ENCODE measurements around the gene USP12. TPM values are rescaled to one million over a fixed set of nuclear protein-coding genes. Genes with fewer than 3 reads are reported as not detected.

Gene USP12
- total RNA-seq, 2 donors from 2014 or later, result 11.6 to 23.0 TPM

DNA sequence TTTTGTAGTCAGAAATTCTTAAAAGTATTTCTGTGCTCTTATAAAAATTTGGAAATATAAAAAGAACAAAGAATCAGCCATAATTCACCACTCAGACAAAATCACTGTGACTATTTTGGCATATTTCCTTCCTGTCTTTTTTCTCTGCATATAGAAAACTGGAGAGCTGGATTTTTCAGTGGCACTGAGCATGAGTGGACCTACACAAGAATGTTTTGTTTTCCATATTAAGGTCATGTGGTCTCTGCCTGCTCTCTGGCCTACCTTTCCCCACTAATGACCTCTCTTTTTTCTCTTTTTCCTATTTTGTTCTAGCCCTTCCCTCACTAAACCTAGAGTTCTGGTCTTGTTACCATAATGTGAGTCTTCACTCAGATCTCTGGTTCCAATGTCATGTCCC, 17.6 kb upstream of the USP12 start:
- Histone ChIP-seq H3K4me3 (no peak overlapping the region), H3K9me3 (no peaks in the 10 kb centered on the region), H3K27me3 (no peaks in the 10 kb centered on the region), H3K4me1 (no peaks in the 10 kb centered on the region), H3K36me3 (no peaks in the 10 kb centered on the region), H3K27ac (no peak overlapping the region)
- DNase-seq (ENCODE audit: low spot score), result no peak
- TF ChIP-seq, protein P1, sequence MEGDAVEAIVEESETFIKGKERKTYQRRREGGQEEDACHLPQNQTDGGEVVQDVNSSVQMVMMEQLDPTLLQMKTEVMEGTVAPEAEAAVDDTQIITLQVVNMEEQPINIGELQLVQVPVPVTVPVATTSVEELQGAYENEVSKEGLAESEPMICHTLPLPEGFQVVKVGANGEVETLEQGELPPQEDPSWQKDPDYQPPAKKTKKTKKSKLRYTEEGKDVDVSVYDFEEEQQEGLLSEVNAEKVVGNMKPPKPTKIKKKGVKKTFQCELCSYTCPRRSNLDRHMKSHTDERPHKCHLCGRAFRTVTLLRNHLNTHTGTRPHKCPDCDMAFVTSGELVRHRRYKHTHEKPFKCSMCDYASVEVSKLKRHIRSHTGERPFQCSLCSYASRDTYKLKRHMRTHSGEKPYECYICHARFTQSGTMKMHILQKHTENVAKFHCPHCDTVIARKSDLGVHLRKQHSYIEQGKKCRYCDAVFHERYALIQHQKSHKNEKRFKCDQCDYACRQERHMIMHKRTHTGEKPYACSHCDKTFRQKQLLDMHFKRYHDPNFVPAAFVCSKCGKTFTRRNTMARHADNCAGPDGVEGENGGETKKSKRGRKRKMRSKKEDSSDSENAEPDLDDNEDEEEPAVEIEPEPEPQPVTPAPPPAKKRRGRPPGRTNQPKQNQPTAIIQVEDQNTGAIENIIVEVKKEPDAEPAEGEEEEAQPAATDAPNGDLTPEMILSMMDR (IDR thresholded peaks at IDR 0.05), result no peak

DNA sequence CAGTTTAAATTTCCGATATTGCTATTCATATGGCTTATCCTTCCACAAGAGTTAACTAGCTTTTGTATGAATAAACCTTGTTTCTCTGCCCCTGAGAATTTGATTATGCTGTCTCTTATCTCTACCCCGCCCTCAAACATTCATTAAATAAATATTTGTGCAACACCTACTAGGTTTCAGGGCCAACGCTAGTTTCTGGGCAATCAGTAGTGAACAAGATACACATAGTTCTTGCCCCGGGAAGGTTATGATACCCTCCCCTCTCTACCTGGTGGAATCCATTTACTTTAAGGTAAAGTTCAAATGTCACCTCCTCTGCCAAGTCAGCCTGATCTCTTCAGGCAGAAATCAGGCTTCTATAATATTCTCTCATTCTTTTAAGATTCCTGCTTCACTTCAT, 16.6 kb upstream of the USP12 start:
- TF ChIP-seq, protein P1 (IDR thresholded peaks at IDR 0.05), result no peak
- H3K27me3 ChIP-seq, result no peaks in the 10 kb centered on the region
- H3K36me3 ChIP-seq, result no peaks in the 10 kb centered on the region
- no peak for DNase-seq (ENCODE audit: low spot score)
- H3K9me3 ChIP-seq, result no peaks in the 10 kb centered on the region
- H3K4me3 ChIP-seq, result no peak overlapping the region
- no peak overlapping the region for H3K27ac ChIP-seq
- no peaks in the 10 kb centered on the region for H3K4me1 ChIP-seq

DNA sequence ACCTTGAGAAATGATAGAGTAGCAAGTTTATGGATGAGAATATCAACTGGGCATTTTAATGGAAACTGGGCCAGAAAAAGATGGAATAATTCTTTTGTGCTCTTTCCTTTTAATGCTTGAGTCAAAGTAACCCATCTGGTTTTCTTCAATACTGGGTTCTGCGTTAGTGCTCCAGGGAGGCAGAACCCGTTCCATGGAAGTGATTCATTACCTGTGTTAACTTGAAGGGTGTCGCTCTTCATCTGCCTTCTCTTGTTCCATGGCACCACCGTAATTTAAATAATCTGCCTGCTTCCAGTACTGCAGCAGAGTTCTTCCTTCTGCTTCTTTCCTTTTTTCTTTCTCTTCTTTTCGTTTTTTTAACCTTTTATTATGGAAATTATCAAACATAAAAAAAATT, 14.7 kb upstream of the USP12 start:
- Histone ChIP-seq H3K4me3 (no peak overlapping the region), H3K27me3 (no peaks in the 10 kb centered on the region), H3K27ac (no peak overlapping the region), H3K4me1 (peaks cover 0 to 5% of the 10 kb centered on the region in 2 donors), H3K36me3 (no peaks in the 10 kb centered on the region), H3K9me3 (no peaks in the 10 kb centered on the region)
- DNase-seq (ENCODE audit: low spot score), result no peak
- TF ChIP-seq, protein P1 (IDR thresholded peaks at IDR 0.05), result no peak

DNA sequence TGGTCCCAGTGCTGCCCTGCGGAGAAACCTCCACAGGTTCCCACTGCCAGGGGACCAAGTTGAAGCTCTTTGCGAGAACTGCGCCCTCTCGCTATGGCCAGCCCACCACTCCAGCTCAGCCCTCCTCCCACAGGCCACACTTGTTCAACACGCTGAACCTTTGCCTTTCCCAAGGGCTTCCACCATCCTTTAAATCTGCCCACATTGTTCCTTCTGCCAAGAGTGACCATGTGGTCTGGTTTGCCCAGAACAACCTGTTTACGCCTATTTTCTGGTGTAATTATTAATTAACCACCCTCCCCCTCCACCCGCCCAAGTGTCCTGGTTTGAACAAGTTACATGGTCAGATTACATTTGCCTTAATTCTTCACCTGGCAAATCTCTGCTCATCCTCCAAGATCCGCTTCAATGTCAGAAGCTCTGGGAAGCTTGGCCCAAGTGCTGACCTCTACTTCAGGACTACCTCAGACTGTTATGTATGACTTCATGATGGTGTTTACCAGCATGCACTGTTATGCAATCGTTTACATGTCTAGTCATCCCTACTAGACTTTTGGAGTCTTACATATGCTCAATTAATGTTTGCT, 12.0 kb upstream of the USP12 start:
- no peaks in the 10 kb centered on the region for H3K36me3 ChIP-seq
- H3K4me1 ChIP-seq, result peaks cover 0 to 5% of the 10 kb centered on the region in 2 donors
- H3K27ac ChIP-seq, result no peak overlapping the region
- DNase-seq (ENCODE audit: low spot score), result no peak
- H3K4me3 ChIP-seq, result no peak overlapping the region
- H3K27me3 ChIP-seq, result no peaks in the 10 kb centered on the region
- TF ChIP-seq, protein P1 (IDR thresholded peaks at IDR 0.05), result no peak
- H3K9me3 ChIP-seq, result no peaks in the 10 kb centered on the region

DNA sequence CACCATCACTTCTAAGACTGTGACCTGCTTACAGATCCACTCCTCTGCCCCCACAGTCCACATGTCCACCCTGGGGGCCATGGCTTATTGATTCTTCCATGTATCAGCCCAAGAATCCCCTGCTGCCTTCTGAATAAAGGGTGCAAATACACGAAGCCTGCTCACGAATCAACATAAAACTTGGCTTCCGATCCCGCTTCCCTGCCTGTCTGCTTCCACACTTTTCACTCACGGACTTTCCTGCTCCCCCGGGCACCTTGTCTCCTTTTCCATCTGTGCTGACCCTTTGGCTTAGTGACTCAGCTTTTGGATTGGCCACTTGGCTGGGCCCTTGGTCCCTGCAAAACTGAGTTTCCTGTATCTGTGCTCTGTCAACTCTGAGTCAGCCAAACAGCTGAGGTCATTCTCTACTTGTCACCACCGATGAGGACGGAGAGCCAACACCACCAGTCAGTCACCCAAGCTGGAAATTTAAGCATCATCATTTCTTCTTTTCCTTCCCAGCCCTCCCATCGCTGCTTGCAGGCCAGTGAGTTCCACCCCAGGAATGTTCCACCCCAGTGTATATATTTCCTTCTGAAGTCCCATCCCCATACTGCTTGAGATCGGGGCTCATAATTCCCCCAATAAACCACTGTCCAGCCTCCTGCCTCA, 11.4 kb upstream of the USP12 start:
- DNase-seq (ENCODE audit: low spot score), result peak; percentile 86
- H3K27ac ChIP-seq, result peak overlapping the region in 1 of 2 donors; percentile 25
- H3K4me1 ChIP-seq, result peaks cover 0 to 5% of the 10 kb centered on the region in 2 donors
- no peaks in the 10 kb centered on the region for H3K9me3 ChIP-seq
- H3K27me3 ChIP-seq, result no peaks in the 10 kb centered on the region
- no peaks in the 10 kb centered on the region for H3K36me3 ChIP-seq
- TF ChIP-seq, protein P1 (IDR thresholded peaks at IDR 0.05), result no peak
- H3K4me3 ChIP-seq, result no peak overlapping the region
